Measurements from ENCODE around the gene GAST.

The GAST gene

DNA sequence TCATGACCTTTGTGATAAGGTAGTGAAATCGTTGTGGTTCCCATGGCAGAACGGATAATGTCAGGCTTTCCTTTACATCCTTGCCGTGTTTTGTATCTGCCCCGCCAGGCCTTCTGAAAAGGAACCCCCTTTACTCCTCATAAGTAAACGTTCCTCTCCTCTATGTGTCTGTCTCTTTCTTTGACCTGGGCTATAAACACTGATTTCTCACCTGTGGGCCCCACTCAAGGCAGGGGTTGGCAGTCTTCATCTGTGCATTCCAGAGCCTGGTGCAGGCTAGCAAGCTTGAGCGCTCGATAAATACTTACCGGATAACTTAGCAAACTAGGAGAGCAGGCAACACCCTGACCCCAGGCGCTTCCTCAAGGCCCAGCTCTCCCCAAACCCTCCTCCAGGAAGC lies 29.6 kb downstream of the GAST start:
- no peak for DNase-seq (ENCODE audit: low spot score)

- DNase-seq (ENCODE audit: low spot score) = no peak
Observed at GRCh38 chr17:41748275-41748674, 36.1 kb downstream of the GAST start.

DNA sequence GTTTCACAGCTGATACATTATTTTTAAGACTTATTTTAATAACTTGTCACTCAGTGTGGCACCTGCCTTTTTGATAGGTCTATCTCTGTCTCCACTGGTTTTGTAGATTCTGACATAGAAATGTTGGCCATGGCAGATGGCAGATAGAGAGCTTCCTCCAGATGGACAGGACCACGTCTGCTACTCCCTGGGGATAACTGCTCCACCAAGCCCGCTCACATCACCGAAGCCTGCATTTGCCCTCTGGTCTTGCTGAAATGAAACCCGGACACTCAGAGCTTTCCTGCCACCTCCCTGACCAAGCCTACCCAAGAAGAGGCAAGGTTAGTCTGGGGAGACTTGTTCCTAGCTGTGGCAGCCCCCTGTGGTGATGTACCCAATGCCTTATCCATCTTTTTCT lies 38.7 kb downstream of the GAST start:
- no peak for DNase-seq (ENCODE audit: low spot score)

- DNase-seq (ENCODE audit: low spot score) = no peak
Observed at GRCh38 chr17:41751288-41751687, 39.2 kb downstream of the GAST start.

GRCh38 chr17:41754066-41754465 lies 41.9 kb downstream of the GAST start:
- DNase-seq (ENCODE audit: low spot score) = no peak

- DNase-seq (ENCODE audit: low spot score) = no peak
Observed at GRCh38 chr17:41758601-41759000, 46.5 kb downstream of the GAST start.

GRCh38 chr17:41760878-41761277 lies 48.7 kb downstream of the GAST start:
- DNase-seq (ENCODE audit: low spot score) = no peak

GRCh38 chr17:41762391-41762790 lies 50.3 kb downstream of the GAST start:
- no peak for DNase-seq (ENCODE audit: low spot score)

DNA sequence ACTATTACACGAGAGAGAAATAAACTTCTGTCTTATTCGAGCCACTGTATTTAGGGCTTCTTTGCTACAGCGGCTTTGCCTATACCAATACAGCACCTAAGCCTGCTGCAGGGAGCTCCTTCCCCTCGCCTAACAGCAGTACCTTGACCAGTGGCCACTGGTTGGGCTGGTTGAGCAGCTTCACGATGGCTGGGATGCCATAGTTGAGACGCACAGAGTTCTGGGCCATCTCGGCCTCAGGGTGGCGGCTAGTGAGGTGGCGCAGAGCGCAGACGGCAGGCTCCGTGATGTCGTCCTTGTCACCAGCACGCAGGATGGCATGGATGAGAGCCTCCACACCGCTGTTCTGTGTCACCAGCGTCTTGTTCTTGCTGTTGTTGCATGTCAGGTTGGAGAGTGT lies 50.7 kb downstream of the GAST start:
- DNase-seq (ENCODE audit: low spot score) = no peak

DNA sequence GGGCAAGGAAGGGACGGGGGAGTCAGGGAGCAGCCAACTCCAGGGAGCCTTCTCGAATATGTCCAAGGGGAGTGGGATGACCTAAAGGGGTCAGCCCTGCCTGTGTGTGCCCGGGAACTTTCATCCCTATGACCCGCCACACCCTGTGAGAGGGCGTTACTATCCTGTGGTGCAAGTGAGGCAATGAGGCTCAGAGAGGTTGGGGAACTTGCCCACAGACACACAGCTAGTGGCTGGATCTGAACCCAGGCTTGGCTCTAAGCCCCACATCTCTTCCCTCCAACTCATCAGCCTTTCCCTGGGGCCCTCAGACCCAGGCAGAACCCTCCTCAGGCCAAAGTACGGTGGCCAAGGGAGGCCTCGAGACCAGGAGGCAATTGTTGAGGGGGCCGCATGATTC lies 51.2 kb downstream of the GAST start:
- no peak for DNase-seq (ENCODE audit: low spot score)

Data from kidney capillary endothelial cell (primary cell).